Measurements from ENCODE around the gene SLC16A10. TPM values are rescaled to one million over a fixed set of nuclear protein-coding genes. Genes with fewer than 3 reads are reported as not detected.

Gene SLC16A10
- total and polyA plus RNA-seq, 2 of the 13 experiments (the other 11 are each of a cell fraction or from before 2014, with no cell fraction given) = 8.2 to 20.1 TPM

GRCh38 chr6:111154981-111155380, 67.7 kb downstream of the SLC16A10 start (continued):
- TF ChIP-seq ELF1 (CRISPR knock-in tag; IDR thresholded peaks at IDR 0.05) (no peak), ZNF329 (CRISPR knock-in tag; IDR thresholded peaks at IDR 0.05; ENCODE audit: low read depth) (no peak), FOXO1 (CRISPR knock-in tag; IDR thresholded peaks at IDR 0.05) (no peak), GRHL1 (CRISPR knock-in tag; conservative IDR thresholded peaks at IDR 0.05) (no peak), NR2F1 (CRISPR knock-in tag; IDR thresholded peaks at IDR 0.05) (no peak), ARHGAP35 (CRISPR knock-in tag; IDR thresholded peaks at IDR 0.05; ENCODE audit: borderline replicate concordance) (no peak)

GRCh38 chr6:111157412-111157811, 70.1 kb downstream of the SLC16A10 start:
- H3K79me2 ChIP-seq (ENCODE audit: insufficient read depth, low read length) = no peaks in the 10 kb centered on the region
- no TSS peak for BruUV-seq (replicated peaks)
- no peak overlapping the region for H3K4me3 ChIP-seq (replicated peaks in 1 of 3; ENCODE audit: insufficient read depth in 1 of 3, low read depth in 2 of 3, low read length in 3 of 3)
- H3K4me2 ChIP-seq (ENCODE audit: low read depth, low read length) = no peak overlapping the region
- H4K20me1 ChIP-seq (ENCODE audit: insufficient read depth, low read length) = no peaks in the 10 kb centered on the region
- H3K9me3 ChIP-seq (ENCODE audit: low read length) = peaks cover 4% of the 10 kb centered on the region
- in situ Hi-C loops (cut with HindIII; ENCODE audit: extremely low pct_ligation_motif_present, low pct_unique_long_range_greater_than_20kb) (no loop called here), intact Hi-C loops (cut with micrococcal nuclease; ENCODE audit: unreplicated experiment) (no loop called here)
- DNase-seq (ENCODE audit: low spot score) (no peak), FAIRE-seq (no peak), ATAC-seq (no peak)
- no peak overlapping the region for H3K27ac ChIP-seq (ENCODE audit: extremely low read length, insufficient read depth, low read length)
- ChIA-PET POLR2A (no interaction called here), CTCF (ENCODE audit: low intra/inter-chr PET ratio, low total read pairs) (no interaction called here)
- 99% methylated on average over 5 of the region's 5 CpGs for WGBS (ENCODE audit: low lambda C conversion rate)
- no peak overlapping the region for H3K9ac ChIP-seq (ENCODE audit: insufficient read depth, low read depth, low read length)
- H3K36me3 ChIP-seq (replicated peaks in 1 of 2; ENCODE audit: control insufficient read depth in 1 of 2, insufficient read depth in 2 of 2, low read length in 2 of 2) = no peaks in the 10 kb centered on the region
- no peaks in the 10 kb centered on the region for H3K27me3 ChIP-seq (ENCODE audit: control insufficient read depth in 1 of 2, insufficient read depth in 2 of 2, low read length in 2 of 2)
- no peaks in the 10 kb centered on the region for H3K4me1 ChIP-seq (ENCODE audit: insufficient read depth, low read length)
- H2AFZ ChIP-seq (ENCODE audit: low read length) = no peak overlapping the region
- no peak for TF ChIP-seq WIZ (CRISPR knock-in tag; IDR thresholded peaks at IDR 0.05)
- TF ChIP-seq GABPA (IDR thresholded peaks at IDR 0.05; ENCODE audit: low read depth, low read length) = no peak
- no peak for TF ChIP-seq GABPA (CRISPR knock-in tag; IDR thresholded peaks at IDR 0.05; ENCODE audit: low read depth)
- TF ChIP-seq TERF1 (CRISPR knock-in tag; IDR thresholded peaks at IDR 0.05) = no peak
- TF ChIP-seq ZNF800 (CRISPR knock-in tag; IDR thresholded peaks at IDR 0.05) = no peak
- no peak for TF ChIP-seq KDM1A (CRISPR knock-in tag; IDR thresholded peaks at IDR 0.05)
- TF ChIP-seq SP1 (IDR thresholded peaks at IDR 0.05) = no peak
- no peak for TF ChIP-seq SP1 (CRISPR knock-in tag; IDR thresholded peaks at IDR 0.05)
- no peak for TF ChIP-seq PHB2 (IDR thresholded peaks at IDR 0.05; ENCODE audit: partially characterized antibody)
- no peak for TF ChIP-seq FOXP1 (IDR thresholded peaks at IDR 0.05)
- no peak for TF ChIP-seq FOXP1 (CRISPR knock-in tag; IDR thresholded peaks at IDR 0.05)
- no peak for TF ChIP-seq ZNF484 (CRISPR knock-in tag; IDR thresholded peaks at IDR 0.05; ENCODE audit: borderline replicate concordance, low read depth)
- TF ChIP-seq ZSCAN9 (CRISPR knock-in tag; IDR thresholded peaks at IDR 0.05; ENCODE audit: borderline replicate concordance) = no peak
- TF ChIP-seq NRL (CRISPR knock-in tag; IDR thresholded peaks at IDR 0.05; ENCODE audit: borderline replicate concordance) = no peak
